H9 (cell line): ENCODE data around the gene CD81. TPM values are rescaled to one million over a fixed set of nuclear protein-coding genes. Genes with fewer than 3 reads are reported as not detected.

Source experiments
- DNase-seq: peaks from one replicate; pipeline ENCODE4 v3.0.0-alpha.2; 2017
- H2AFZ ChIP-seq: one replicate; pipeline ENCODE4 v1.6.1; 2013; ENCODE audit warnings: mild to moderate bottlenecking, low read length, control low read depth, moderate library complexity
- H2AK5ac ChIP-seq: 2 replicates; pipeline ENCODE4 v1.6.1; 2013; ENCODE audit warnings: low read length, control low read depth, mixed read lengths; ENCODE audit not compliant: insufficient read length
- H2BK120ac ChIP-seq: one replicate; pipeline ENCODE4 v1.6.1; 2013; ENCODE audit warnings: low read depth, mild to moderate bottlenecking, low read length, control low read depth, inconsistent platforms; ENCODE audit not compliant: poor library complexity, severe bottlenecking
- H2BK12ac ChIP-seq: 2 replicates; pipeline ENCODE4 v1.6.1; 2013; ENCODE audit warnings: low read length, control low read depth, mixed read lengths, low read depth; ENCODE audit not compliant: insufficient read length
- H2BK15ac ChIP-seq: 2 replicates; pipeline ENCODE4 v1.6.1; 2013; ENCODE audit warnings: low read depth, low read length, control low read depth
- H2BK20ac ChIP-seq: one replicate; pipeline ENCODE4 v1.6.1; 2013; ENCODE audit warnings: low read depth, mild to moderate bottlenecking, low read length, control low read depth, inconsistent platforms; ENCODE audit not compliant: poor library complexity, severe bottlenecking
- H2BK5ac ChIP-seq: 2 replicates; pipeline ENCODE4 v1.6.1; 2013; ENCODE audit warnings: low read length, control low read depth, mixed read lengths; ENCODE audit not compliant: insufficient read length
- H3K14ac ChIP-seq: 2 replicates; pipeline ENCODE4 v1.6.1; 2013; ENCODE audit warnings: low read length, control low read depth; ENCODE audit not compliant: insufficient read depth
- H3K18ac ChIP-seq: 2 replicates; pipeline ENCODE4 v1.6.1; 2013; ENCODE audit warnings: low read depth, mild to moderate bottlenecking, mixed read lengths, low read length, control low read depth; ENCODE audit not compliant: insufficient read length
- H3K23ac ChIP-seq: 2 replicates; pipeline ENCODE4 v1.6.1; 2013; ENCODE audit warnings: low read length, control low read depth, mixed read lengths, low read depth; ENCODE audit not compliant: insufficient read length
- H3K23me2 ChIP-seq: 2 replicates; pipeline ENCODE4 v1.6.1; 2013; ENCODE audit warnings: low read depth, mild to moderate bottlenecking, mixed read lengths, low read length, control low read depth; ENCODE audit not compliant: insufficient read length, poor library complexity, severe bottlenecking
- H3K27ac ChIP-seq: 2 replicates; pipeline ENCODE4 v1.5.1; 2013; ENCODE audit warnings: low read length, control low read depth, mixed read lengths, low read depth; ENCODE audit not compliant: insufficient read length
- H3K27me3 ChIP-seq: 2 replicates; pipeline ENCODE4 v1.6.1; 2013; ENCODE audit warnings: low read length, control low read depth, inconsistent platforms; ENCODE audit not compliant: insufficient read depth
- H3K4ac ChIP-seq: 2 replicates; pipeline ENCODE4 v1.6.1; 2013; ENCODE audit warnings: low read depth, mild to moderate bottlenecking, control low read depth, inconsistent platforms, low read length, moderate library complexity
- H3K4me1 ChIP-seq: 2 replicates; pipeline ENCODE4 v1.6.1; 2013; ENCODE audit warnings: low read length, control low read depth, inconsistent platforms; ENCODE audit not compliant: insufficient read depth
- H3K4me2 ChIP-seq: 2 replicates; pipeline ENCODE4 v1.6.1; 2013; ENCODE audit warnings: low read length, control low read depth, mixed read lengths; ENCODE audit not compliant: insufficient read length, insufficient read depth
- H3K56ac ChIP-seq: 2 replicates; pipeline ENCODE4 v1.6.1; 2013; ENCODE audit warnings: low read depth, mild to moderate bottlenecking, mixed read lengths, low read length, control low read depth; ENCODE audit not compliant: insufficient read length
- H3K79me1 ChIP-seq: 2 replicates; pipeline ENCODE4 v1.6.1; 2013; ENCODE audit warnings: low read depth, mild to moderate bottlenecking, moderate library complexity, low read length, control low read depth, inconsistent platforms; ENCODE audit not compliant: insufficient read depth, poor library complexity, severe bottlenecking
- H3K79me2 ChIP-seq: 2 replicates; pipeline ENCODE4 v1.6.1; 2013; ENCODE audit warnings: low read length, control low read depth, inconsistent platforms; ENCODE audit not compliant: insufficient read depth
- H3K9ac ChIP-seq: 2 replicates; pipeline ENCODE4 v1.6.1; 2013; ENCODE audit warnings: low read length, control low read depth, mixed read lengths; ENCODE audit not compliant: insufficient read length; ENCODE audit errors: extremely low read depth
- H3K9me3 ChIP-seq: one replicate; pipeline ENCODE4 v1.6.1; 2013; ENCODE audit warnings: low read depth, low read length, inconsistent platforms; ENCODE audit not compliant: control insufficient read depth
- H3T11ph ChIP-seq: one replicate; pipeline ENCODE4 v1.6.1; 2013; ENCODE audit warnings: mild to moderate bottlenecking, low read length, control low read depth, inconsistent platforms
- H4K20me1 ChIP-seq: one replicate; pipeline ENCODE4 v1.6.1; 2013; ENCODE audit not compliant: control insufficient read depth, insufficient read length, insufficient read depth
- H4K5ac ChIP-seq: 2 replicates; pipeline ENCODE4 v1.6.1; 2013; ENCODE audit warnings: low read depth, mild to moderate bottlenecking, mixed read lengths, low read length, control low read depth; ENCODE audit not compliant: insufficient read length
- H4K8ac ChIP-seq: replicated peaks from 2 replicates; pipeline ENCODE4 v1.6.1; 2013; ENCODE audit warnings: low read length, control low read depth, mixed read lengths, low read depth; ENCODE audit not compliant: insufficient read length
- H4K91ac ChIP-seq: 2 replicates; pipeline ENCODE4 v1.6.1; 2013; ENCODE audit warnings: low read depth, mild to moderate bottlenecking, moderate library complexity, mixed read lengths, low read length, control low read depth; ENCODE audit not compliant: insufficient read length
- H3K27ac Mint-ChIP-seq, 3 experiments: 2 replicates in 2 of 3; 3 replicates in 1 of 3; pipeline ENCODE4 v1.8.0; 2020 to 2021; ENCODE audit warnings: mixed read lengths in 3 of 3, mild to moderate bottlenecking in 1 of 3, moderate library complexity in 1 of 3
- H3K27me3 Mint-ChIP-seq: 2 replicates; pipeline ENCODE4 v1.8.0; 2021; ENCODE audit warnings: low read depth, mild to moderate bottlenecking, moderate library complexity, mixed read lengths
- H3K36me3 Mint-ChIP-seq, 3 experiments: 2 replicates in 2 of 3; 3 replicates in 1 of 3; pipeline ENCODE4 v1.8.0; 2020 to 2021; ENCODE audit warnings: low read depth in 3 of 3, mixed read lengths in 3 of 3; ENCODE audit not compliant: insufficient read depth in 1 of 3
- H3K4me1 Mint-ChIP-seq, 2 experiments: 2 replicates each; pipeline ENCODE4 v1.8.0; 2020; ENCODE audit warnings: mixed read lengths in 2 of 2
- H3K4me3 Mint-ChIP-seq, 2 experiments: 2 replicates in 1 of 2; 3 replicates in 1 of 2; pipeline ENCODE4 v1.8.0; 2020 to 2021; ENCODE audit warnings: mild to moderate bottlenecking in 2 of 2, mixed read lengths in 2 of 2, moderate library complexity in 1 of 2
- H3K9me3 Mint-ChIP-seq, 2 experiments: 2 replicates in 1 of 2; 3 replicates in 1 of 2; pipeline ENCODE4 v1.8.0; 2020; ENCODE audit warnings: mild to moderate bottlenecking in 2 of 2, mixed read lengths in 2 of 2, moderate library complexity in 1 of 2
- WGBS: extraction: QIAGEN DNeasy Blood & Tissue Kit; methylation state at CpG from one replicate; pipeline ENCODE4 v1.1.7; 2013; ENCODE audit warnings: missing lambda C conversion rate, low lambda C conversion rate, mixed read lengths; ENCODE audit not compliant: insufficient read length; ENCODE audit errors: extremely low coverage; 5-methylcytosine and 5-hydroxymethylcytosine counted together
- total RNA-seq: library from RNA; stranded (reverse); gene quantifications from 2 replicates; pipeline ENCODE4 v1.2.1, GENCODE V29; 2021
- TF ChIP-seq, protein P1 (sequence below): fragments of 200-600 bp; sonication (generic); conservative IDR thresholded peaks from 3 replicates; pipeline ENCODE4 v1.8.0; 2021; ENCODE audit warnings: antibody characterized with exemption, mild to moderate bottlenecking

Gene CD81
- total RNA-seq, 1 experiment from 2014 or later: 246 TPM

GRCh38 chr11:2395211-2395730, 18.2 kb downstream of the CD81 start:
- Histone ChIP-seq H4K20me1 (no peaks in the 10 kb centered on the region), H3K14ac (no peak overlapping the region), H2BK5ac (no peak overlapping the region), H3K4me1 (no peaks in the 10 kb centered on the region), H3K23me2 (peaks cover 7% of the 10 kb centered on the region), H2AK5ac (no peak overlapping the region), H4K91ac (no peak overlapping the region), H3K9ac (no peak overlapping the region), H3K23ac (no peak overlapping the region), H3K4ac (no peak overlapping the region), H3K79me1 (no peaks in the 10 kb centered on the region), H2AFZ (no peak overlapping the region), H4K8ac (no peak overlapping the region), H3K79me2 (no peaks in the 10 kb centered on the region; the same call in 1 of the 2 replicates), H4K5ac (no peak overlapping the region), H3K27ac (no peak overlapping the region), H3T11ph (no peak overlapping the region), H3K27me3 (no peaks in the 10 kb centered on the region), H2BK120ac (no peak overlapping the region), H2BK20ac (no peak overlapping the region), H3K56ac (no peak overlapping the region), H3K9me3 (no peaks in the 10 kb centered on the region), H3K4me2 (no peak overlapping the region), H2BK12ac (no peak overlapping the region), H2BK15ac (no peak overlapping the region), H3K18ac (no peak overlapping the region)
- Mint-ChIP-seq H3K4me1 (peaks cover 3 to 7% of the 10 kb centered on the region in 2 experiments), H3K36me3 (peaks cover 4 to 23% (median 16%) of the 10 kb centered on the region in 3 experiments; a peak in 6 of 7 replicates), H3K27me3 (no peaks in the 10 kb centered on the region), H3K4me3 (no peak overlapping the region), H3K9me3 (no peaks in the 10 kb centered on the region), H3K27ac (no peak overlapping the region)
- no peak for DNase-seq
- WGBS: no CpG with 5 or more reads among the region's 26 CpGs
- TF ChIP-seq, protein P1, sequence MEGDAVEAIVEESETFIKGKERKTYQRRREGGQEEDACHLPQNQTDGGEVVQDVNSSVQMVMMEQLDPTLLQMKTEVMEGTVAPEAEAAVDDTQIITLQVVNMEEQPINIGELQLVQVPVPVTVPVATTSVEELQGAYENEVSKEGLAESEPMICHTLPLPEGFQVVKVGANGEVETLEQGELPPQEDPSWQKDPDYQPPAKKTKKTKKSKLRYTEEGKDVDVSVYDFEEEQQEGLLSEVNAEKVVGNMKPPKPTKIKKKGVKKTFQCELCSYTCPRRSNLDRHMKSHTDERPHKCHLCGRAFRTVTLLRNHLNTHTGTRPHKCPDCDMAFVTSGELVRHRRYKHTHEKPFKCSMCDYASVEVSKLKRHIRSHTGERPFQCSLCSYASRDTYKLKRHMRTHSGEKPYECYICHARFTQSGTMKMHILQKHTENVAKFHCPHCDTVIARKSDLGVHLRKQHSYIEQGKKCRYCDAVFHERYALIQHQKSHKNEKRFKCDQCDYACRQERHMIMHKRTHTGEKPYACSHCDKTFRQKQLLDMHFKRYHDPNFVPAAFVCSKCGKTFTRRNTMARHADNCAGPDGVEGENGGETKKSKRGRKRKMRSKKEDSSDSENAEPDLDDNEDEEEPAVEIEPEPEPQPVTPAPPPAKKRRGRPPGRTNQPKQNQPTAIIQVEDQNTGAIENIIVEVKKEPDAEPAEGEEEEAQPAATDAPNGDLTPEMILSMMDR: no peak
